Endothelial cell of umbilical vein (primary cell): ENCODE data around the gene GCM1. TPM values are rescaled to one million over a fixed set of nuclear protein-coding genes. Genes with fewer than 3 reads are reported as not detected.

ENCODE experiments used
- BruUV-seq: library from RNA; stranded (reverse); fragments of 400-500 nt; replicated peaks from 2 replicates; lab custom pipeline; 2021; lab: Mats Ljungman, UMichigan
- CTCF ChIA-PET: fragments of 300-600, 350-600 bp; sonication (Branson Sonifier 250); formaldehyde crosslinking; loops from one replicate; lab custom pipeline; 2021; ENCODE audit warnings: antibody characterized with exemption, inconsistent platforms; lab: Charles Lee
- POLR2A ChIA-PET: fragments of 300-600, 350-600 bp; sonication (Branson Sonifier 250); formaldehyde crosslinking; loops from one replicate; lab custom pipeline; 2021; ENCODE audit warnings: antibody characterized with exemption, inconsistent platforms; lab: Charles Lee
- DNase-seq: peaks from one replicate; pipeline ENCODE4 v3.0.0-alpha.2; 2011; ENCODE audit warnings: low read depth, low spot score
- FAIRE-seq: peaks from 2 replicates; lab custom pipeline; 2011; peaks lifted over from hg19 to GRCh38; lab: Jason Lieb, UNC
- H2AFZ ChIP-seq: 2 replicates; pipeline ENCODE4 v1.6.0; 2012; ENCODE audit warnings: low read depth, low read length, control low read depth, inconsistent platforms
- H3K27ac ChIP-seq: 2 replicates; pipeline ENCODE4 v1.5.1; 2011; ENCODE audit warnings: low read depth, mild to moderate bottlenecking, control low read depth, low read length, moderate library complexity; ENCODE audit not compliant: insufficient read depth
- H3K27me3 ChIP-seq, 2 experiments: 2 replicates each; pipeline versions ENCODE4 v1.6.0 to v1.6.1; 2011; ENCODE audit warnings: low read length in 2 of 2, mixed read lengths in 1 of 2; ENCODE audit not compliant: control insufficient read depth in 2 of 2, insufficient read depth in 2 of 2
- H3K36me3 ChIP-seq, 2 experiments: 2 replicates in 1 of 2; 3 replicates in 1 of 2; pipeline ENCODE4 v1.5.1; 2011; ENCODE audit warnings: low read length in 2 of 2, mild to moderate bottlenecking in 1 of 2, moderate library complexity in 1 of 2; ENCODE audit not compliant: control insufficient read depth in 2 of 2, insufficient read depth in 2 of 2; ENCODE audit errors: extremely low read depth in 1 of 2
- H3K4me1 ChIP-seq: 3 replicates; pipeline ENCODE4 v1.5.1; 2011; ENCODE audit warnings: mild to moderate bottlenecking, low read length; ENCODE audit not compliant: control insufficient read depth, insufficient read depth; ENCODE audit errors: extremely low read depth
- H3K4me2 ChIP-seq: 2 replicates; pipeline ENCODE4 v1.6.1; 2011; ENCODE audit warnings: low read length, control low read depth, mixed read lengths; ENCODE audit not compliant: insufficient read depth
- H3K4me3 ChIP-seq, 3 experiments: fragments of 200-600 bp in 1 of 3; sonication (generic), shearing (Covaris generic) in 1 of 3; replicated peaks in 1 of 3; 2 replicates each; pipeline ENCODE4 v1.5.1; 2011 to 2016; ENCODE audit warnings: control low read depth in 3 of 3, low read length in 3 of 3, mild to moderate bottlenecking in 2 of 3, inconsistent platforms in 1 of 3, low read depth in 1 of 3, moderate library complexity in 1 of 3; ENCODE audit not compliant: insufficient read depth in 1 of 3
- H3K79me2 ChIP-seq: 2 replicates; pipeline ENCODE4 v1.6.0; 2012; ENCODE audit warnings: low read length, inconsistent platforms; ENCODE audit not compliant: control insufficient read depth, insufficient read depth
- H3K9ac ChIP-seq: replicated peaks from 2 replicates; pipeline ENCODE3; 2011; ENCODE audit warnings: low read length, control low read depth; ENCODE audit not compliant: insufficient read depth; ENCODE audit errors: extremely low read depth
- H3K9me1 ChIP-seq: replicated peaks from 3 replicates; pipeline ENCODE4 v1.6.0; 2011; ENCODE audit warnings: mild to moderate bottlenecking, low read length; ENCODE audit not compliant: control insufficient read depth, insufficient read depth; ENCODE audit errors: extremely low read depth
- H3K9me3 ChIP-seq: replicated peaks from 2 replicates; pipeline ENCODE4 v1.5.1; 2012; ENCODE audit warnings: low read length, inconsistent platforms; ENCODE audit not compliant: control insufficient read depth, insufficient read depth
- H4K20me1 ChIP-seq: replicated peaks from 2 replicates; pipeline ENCODE3; 2011; ENCODE audit warnings: mild to moderate bottlenecking, low read length; ENCODE audit not compliant: control insufficient read depth, insufficient read depth; ENCODE audit errors: extremely low read depth
- CTCF ChIP-seq, 2 donors: IDR thresholded peaks; 1 replicate in 1 of 2; 2 replicates in 1 of 2; pipeline ENCODE4 v1.5.1; 2011; ENCODE audit warnings: low read length in 2 of 2, mild to moderate bottlenecking in 2 of 2, moderate library complexity in 2 of 2, control low read depth in 1 of 2, inconsistent platforms in 1 of 2, low read depth in 1 of 2; ENCODE audit not compliant: insufficient read depth in 1 of 2; ENCODE audit errors: extremely low read depth in 1 of 2
- EZH2 ChIP-seq: IDR thresholded peaks from 2 replicates; pipeline ENCODE4 v1.6.1; 2012; ENCODE audit warnings: borderline replicate concordance, low read depth, mild to moderate bottlenecking, moderate library complexity, low read length, inconsistent platforms; ENCODE audit not compliant: severe bottlenecking
- FOS ChIP-seq: IDR thresholded peaks from 2 replicates; pipeline ENCODE4 v1.6.1; 2011; ENCODE audit warnings: mild to moderate bottlenecking, low read length, moderate library complexity, borderline replicate concordance; ENCODE audit not compliant: insufficient read depth
- GATA2 ChIP-seq: IDR thresholded peaks from 2 replicates; pipeline ENCODE4 v1.7.0; 2011; ENCODE audit warnings: low read depth, mild to moderate bottlenecking, moderate library complexity, mixed read lengths, low read length; ENCODE audit not compliant: insufficient read length, insufficient read depth
- JUN ChIP-seq: IDR thresholded peaks from 2 replicates; pipeline ENCODE4 v1.6.1; 2011; ENCODE audit warnings: borderline replicate concordance, low read depth; ENCODE audit not compliant: insufficient read length, insufficient read depth
- MYC ChIP-seq: IDR thresholded peaks from one replicate; pipeline ENCODE4 v1.6.1; 2011; ENCODE audit warnings: mild to moderate bottlenecking, low read depth, low read length
- POLR2A ChIP-seq: IDR thresholded peaks from 2 replicates; pipeline ENCODE4 v1.6.1; 2012; ENCODE audit warnings: low read depth, mild to moderate bottlenecking, control low read depth, low read length
- POLR2AphosphoS5 ChIP-seq: IDR thresholded peaks from 2 replicates; pipeline ENCODE4 v1.6.1; 2012; ENCODE audit warnings: low read depth, mild to moderate bottlenecking, control low read depth, low read length, moderate library complexity; ENCODE audit not compliant: insufficient read depth
- dilution Hi-C: fragments of 300-500 bp; cut with MboI; formaldehyde crosslinking; loops from one replicate; pipeline ENCODE4 v1.15.0; 2019; ENCODE audit warnings: low sequenced_read_pairs; ENCODE audit not compliant: extremely low pct_ligation_motif_present
- intact Hi-C: fragments of 100-400 bp; cut with micrococcal nuclease; formaldehyde crosslinking; loops from one replicate; pipeline ENCODE4 v1.10.0; 2022
- polyA plus RNA-seq, 4 experiments: library from polyadenylated mRNA; depleted of rRNA in 3 of 4; stranded (reverse) in 3 of 4; unstranded in 1 of 4; fragments of >200 nt; gene quantifications; 2 replicates each; pipeline versions ENCODE4 v1.2.1 to v1.2.3, GENCODE V29; 2011 to 2012; ENCODE audit warnings: missing spikeins in 1 of 4
- total RNA-seq: library from RNA; stranded (reverse); gene quantifications from 2 replicates; pipeline ENCODE4 v1.2.3, GENCODE V29; 2021
- TF ChIP-seq, protein P1 (sequence below): IDR thresholded peaks from 2 replicates; pipeline ENCODE4 v1.6.1; 2011; ENCODE audit not compliant: insufficient read depth, insufficient read length

The GCM1 gene
- total and polyA plus RNA-seq, 2 donors (not counting 3 experiments of a cell fraction or from before 2014, with no cell fraction given): not detected

DNA sequence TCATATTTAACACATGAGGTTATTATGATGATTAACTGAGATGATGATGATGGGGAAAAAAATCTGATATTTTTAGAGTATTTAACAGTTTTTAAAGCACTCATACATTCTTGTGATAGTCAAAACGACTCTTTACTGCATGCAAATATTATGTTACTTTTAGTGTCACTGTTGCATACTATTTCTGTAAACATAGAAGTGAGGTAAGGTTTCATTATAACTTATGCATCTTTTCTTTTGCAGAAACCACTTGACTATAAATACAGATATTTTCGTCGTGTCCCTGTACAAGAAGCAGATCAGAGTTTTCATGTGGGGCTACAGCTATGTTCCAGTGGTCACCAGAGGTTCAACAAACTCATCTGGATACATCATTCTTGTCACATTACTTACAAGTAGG is 53.4 kb downstream of the GCM1 start:
- dilution Hi-C loops: no loop called here
- no peak overlapping the region for H3K4me2 ChIP-seq
- no peak overlapping the region for H3K4me3 ChIP-seq
- DNase-seq: no peak
- H3K9me3 ChIP-seq: no peaks in the 10 kb centered on the region
- H3K27ac ChIP-seq: no peak overlapping the region
- no peak overlapping the region for H2AFZ ChIP-seq
- no peak for FAIRE-seq
- H3K9ac ChIP-seq: no peak overlapping the region
- H4K20me1 ChIP-seq: no peaks in the 10 kb centered on the region
- intact Hi-C loops: no loop called here
- no peaks in the 10 kb centered on the region for H3K79me2 ChIP-seq
- no peaks in the 10 kb centered on the region for H3K27me3 ChIP-seq
- no TSS peak for BruUV-seq
- ChIA-PET POLR2A (no interaction called here), CTCF (interaction anchor here (0.7 kb wide), 1 partner anchor 398 kb away, joined by 3 read pairs; no protein-coding TSS in a partner anchor)
- peaks cover 21 to 35% of the 10 kb centered on the region in 2 experiments for H3K36me3 ChIP-seq
- TF ChIP-seq EZH2: no peak
- TF ChIP-seq, protein P1, sequence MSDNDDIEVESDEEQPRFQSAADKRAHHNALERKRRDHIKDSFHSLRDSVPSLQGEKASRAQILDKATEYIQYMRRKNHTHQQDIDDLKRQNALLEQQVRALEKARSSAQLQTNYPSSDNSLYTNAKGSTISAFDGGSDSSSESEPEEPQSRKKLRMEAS: no peak
- no peaks in the 10 kb centered on the region for H3K9me1 ChIP-seq
- no peaks in the 10 kb centered on the region for H3K4me1 ChIP-seq

- Histone ChIP-seq H2AFZ (no peak overlapping the region), H3K79me2 (no peaks in the 10 kb centered on the region), H3K9me1 (no peaks in the 10 kb centered on the region), H3K27me3 (no peaks in the 10 kb centered on the region), H3K9me3 (no peaks in the 10 kb centered on the region), H3K4me1 (no peaks in the 10 kb centered on the region), H3K9ac (no peak overlapping the region), H3K4me2 (no peak overlapping the region), H3K4me3 (no peak overlapping the region), H3K36me3 (peaks cover 20 to 26% of the 10 kb centered on the region in 2 experiments), H3K27ac (no peak overlapping the region), H4K20me1 (no peaks in the 10 kb centered on the region)
- TF ChIP-seq, protein P1: no peak
- no peak for TF ChIP-seq POLR2A
- TF ChIP-seq MYC: no peak
- no peak for TF ChIP-seq FOS
- no peak for TF ChIP-seq POLR2AphosphoS5
- no peak for TF ChIP-seq JUN
- TF ChIP-seq EZH2: no peak
- no peak for TF ChIP-seq CTCF (IDR thresholded peaks at IDR 0.05; ENCODE audit: extremely low read depth in 1 of 2, insufficient read depth in 1 of 2, low read depth in 1 of 2, low read length in 2 of 2)
- TF ChIP-seq GATA2: no peak
- DNase-seq (no peak), FAIRE-seq (no peak)
- BruUV-seq: no TSS peak
- ChIA-PET CTCF (no interaction called here), POLR2A (no interaction called here)
- dilution Hi-C loops: no loop called here
- intact Hi-C loops: no loop called here
Observed at GRCh38 chr6:53090576-53090975, 58.1 kb downstream of the GCM1 start.
